Measurements from ENCODE around the gene EED.

Gene EED

DNA sequence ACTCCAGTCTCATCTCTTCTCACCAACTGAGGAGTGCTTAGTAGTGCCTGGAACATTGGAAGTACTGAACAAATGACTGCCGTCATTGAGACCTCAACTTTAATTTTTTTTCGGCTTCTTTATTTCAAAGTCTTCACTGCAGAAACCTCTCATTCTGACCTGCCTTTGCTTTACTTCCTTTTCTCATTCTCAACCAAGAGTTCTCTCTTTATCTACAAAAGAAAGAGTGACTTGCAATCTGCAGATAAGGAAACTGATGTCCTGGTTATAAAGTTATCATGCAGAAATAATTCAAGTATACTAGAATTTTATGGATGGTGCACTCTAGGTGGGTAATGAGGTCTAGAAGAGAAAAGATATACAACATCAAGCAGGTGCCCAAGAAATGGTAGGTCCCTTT lies 1.2 kb upstream of the EED start:
- no peak for DNase-seq
- in situ Hi-C loops (cut with HindIII; ENCODE audit: low pct_ligation_motif_present, low pct_unique_long_range_greater_than_20kb, low sequenced_read_pairs) = no loop called here

DNA sequence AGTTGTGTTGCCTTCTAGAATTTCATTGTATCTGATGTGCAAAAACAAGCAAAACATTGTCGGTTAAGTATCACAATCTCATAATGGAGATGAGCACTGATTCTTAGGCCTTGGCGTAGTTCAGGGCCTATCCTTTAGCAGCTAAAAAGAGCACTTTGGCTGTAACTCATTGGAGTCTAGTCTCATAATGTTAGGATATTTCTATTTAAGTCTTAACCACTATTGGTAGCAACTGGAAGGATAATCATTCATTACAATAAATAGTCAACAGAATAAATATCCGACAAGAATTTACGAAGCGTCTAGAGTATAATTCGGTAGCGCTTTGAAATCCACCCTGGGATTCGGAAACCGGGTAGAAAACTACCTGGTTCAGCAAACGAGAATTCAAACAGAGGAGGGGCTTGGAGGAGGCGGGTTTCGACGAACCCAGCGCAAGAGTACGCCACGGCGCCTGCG lies 461 bp upstream of the EED start:
- DNase-seq = peak; percentile 88
- in situ Hi-C loops (cut with HindIII; ENCODE audit: low pct_ligation_motif_present, low pct_unique_long_range_greater_than_20kb, low sequenced_read_pairs) = no loop called here

DNA sequence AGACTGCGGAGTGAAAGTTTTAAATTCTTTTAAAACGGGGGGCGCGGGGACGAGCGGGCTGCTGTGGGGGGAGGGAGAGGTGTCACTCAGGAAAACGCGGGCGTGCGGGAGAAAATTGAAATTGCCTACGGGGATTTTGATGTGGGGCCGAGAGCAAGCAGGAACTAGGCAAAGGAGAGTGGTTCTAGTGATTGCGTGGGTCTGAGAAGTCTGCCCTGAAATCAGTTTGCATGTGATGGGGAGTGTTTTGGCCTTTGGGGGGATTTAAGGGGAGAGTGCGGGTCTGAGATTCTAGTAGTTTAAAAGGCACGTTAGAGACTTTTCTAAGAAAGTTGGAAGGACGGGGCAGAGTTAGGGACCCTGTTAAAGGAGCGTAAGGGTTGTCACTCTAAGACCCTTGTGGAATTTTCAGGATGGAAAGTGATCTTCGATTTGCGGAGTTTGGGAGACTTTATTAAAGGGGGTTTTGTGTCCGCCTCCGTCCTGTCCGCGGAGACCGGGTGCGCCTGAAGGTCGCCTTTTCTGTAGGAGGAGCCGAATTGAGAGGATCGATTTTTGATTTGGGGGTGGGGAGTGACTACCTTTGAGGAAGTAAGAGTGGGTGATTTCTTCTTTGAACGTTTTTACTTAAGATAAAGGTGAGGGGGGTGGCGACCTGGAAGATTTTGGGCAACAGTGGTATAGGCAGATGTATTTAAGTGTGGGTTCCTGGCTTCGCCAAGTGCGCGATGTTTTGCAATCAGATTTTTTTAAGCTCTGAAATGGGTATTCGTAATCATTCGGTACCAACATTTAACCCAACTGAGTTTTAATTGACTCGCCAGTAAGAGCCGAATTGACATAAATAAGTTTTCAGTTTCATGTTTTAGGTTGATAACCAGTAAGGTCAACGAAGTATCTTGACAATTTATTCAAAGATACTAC lies 1.1 kb downstream of the EED start:
- peak; percentile 22 for DNase-seq
- in situ Hi-C loops (cut with HindIII; ENCODE audit: low pct_ligation_motif_present, low pct_unique_long_range_greater_than_20kb, low sequenced_read_pairs) = no loop called here

DNA sequence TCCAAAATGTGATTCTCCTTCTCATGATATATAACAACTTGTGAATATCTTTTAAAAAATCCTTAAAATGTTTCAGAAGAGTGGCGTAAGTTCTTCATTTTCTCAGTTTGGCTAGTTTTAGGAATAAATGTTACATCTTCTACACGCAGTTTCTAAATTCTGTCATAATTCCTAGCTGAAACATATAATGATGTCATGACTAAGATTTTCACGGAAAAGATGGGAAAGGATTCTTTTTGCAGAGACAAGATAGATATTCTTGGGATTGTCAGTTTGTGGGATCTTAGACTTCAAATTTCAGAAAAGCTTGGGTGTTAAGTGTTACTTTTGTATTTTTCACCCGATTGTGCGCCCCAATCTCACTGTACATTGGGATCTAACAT lies 1.7 kb downstream of the EED start:
- DNase-seq = no peak
- in situ Hi-C loops (cut with HindIII; ENCODE audit: low pct_ligation_motif_present, low pct_unique_long_range_greater_than_20kb, low sequenced_read_pairs) = no loop called here

DNA sequence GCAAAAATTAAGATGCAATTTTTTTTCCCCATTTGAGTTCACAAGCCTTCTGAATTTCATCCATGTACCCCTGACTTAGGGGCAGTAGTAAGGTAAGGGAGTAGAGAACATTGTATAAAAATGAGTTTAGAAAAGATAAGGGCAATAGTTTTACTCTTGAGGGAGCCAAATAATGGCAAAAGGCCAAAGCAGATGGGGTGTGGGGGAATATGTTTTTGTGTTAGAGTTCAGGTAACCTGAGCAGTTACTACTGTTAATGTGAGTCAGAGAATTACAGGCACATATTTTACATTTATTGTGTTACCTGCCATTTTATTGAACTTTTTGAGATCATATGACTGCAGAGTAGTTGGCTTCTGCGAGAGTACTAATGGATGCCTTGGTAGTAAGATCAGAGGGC lies 3.1 kb downstream of the EED start:
- DNase-seq = no peak
- in situ Hi-C loops (cut with HindIII; ENCODE audit: low pct_ligation_motif_present, low pct_unique_long_range_greater_than_20kb, low sequenced_read_pairs) = no loop called here

DNA sequence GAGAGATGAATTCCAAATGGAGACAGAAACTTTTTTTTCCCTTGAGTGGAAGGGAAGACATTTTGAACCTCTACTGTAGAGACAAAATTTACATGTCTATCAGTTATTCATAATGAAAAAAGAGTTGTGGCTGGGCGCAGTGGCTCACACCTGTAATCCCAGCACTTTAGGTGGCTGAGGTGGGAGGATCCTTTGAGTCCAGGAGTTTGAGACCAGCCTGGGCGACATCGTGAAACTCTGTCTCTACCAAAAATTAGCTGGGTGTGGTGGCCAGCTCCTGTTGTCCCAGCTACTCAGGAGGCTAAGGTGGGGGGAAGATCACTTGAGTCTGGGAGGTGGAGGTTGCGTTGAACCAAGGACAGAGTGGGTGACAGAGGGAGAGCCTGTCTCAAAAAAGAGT lies 4.1 kb downstream of the EED start:
- in situ Hi-C loops (cut with HindIII; ENCODE audit: low pct_ligation_motif_present, low pct_unique_long_range_greater_than_20kb, low sequenced_read_pairs) = no loop called here

DNA sequence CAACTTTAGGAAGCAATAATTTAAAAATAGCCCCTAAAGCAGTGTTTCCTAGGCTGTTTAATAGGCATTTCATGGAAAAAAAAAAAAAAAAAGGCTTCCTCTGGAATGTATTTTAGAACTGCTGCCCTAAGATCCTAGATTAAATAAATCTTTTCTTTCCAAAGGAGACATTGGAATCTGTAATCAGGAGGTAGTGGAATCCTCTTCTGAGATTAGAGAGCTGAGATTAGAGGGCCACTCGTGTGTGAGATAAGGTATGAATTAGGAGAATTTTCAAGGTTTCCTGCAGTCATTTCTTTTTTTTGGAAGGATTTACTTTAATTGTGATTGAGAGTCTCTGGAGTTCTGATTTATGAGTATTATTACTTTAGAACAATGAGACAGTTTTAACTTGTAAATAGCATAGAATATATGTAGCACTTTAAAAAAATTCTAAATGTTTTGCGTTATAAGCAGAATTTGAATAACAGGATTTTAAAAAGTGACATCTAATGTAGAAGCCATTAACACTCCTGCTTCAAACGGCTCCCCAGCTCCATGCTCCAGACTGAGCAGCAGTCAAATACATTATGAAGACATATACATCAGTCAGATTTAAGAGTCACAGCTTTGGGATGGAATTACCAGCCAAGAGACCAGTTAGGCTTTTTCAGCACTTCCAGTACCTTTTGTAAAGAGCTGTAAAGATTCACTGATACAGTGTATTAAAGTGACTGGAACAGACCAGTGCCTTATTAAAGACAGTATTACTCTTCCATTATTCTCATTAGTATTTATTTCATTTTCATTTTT lies 5.0 kb downstream of the EED start:
- DNase-seq = no peak
- in situ Hi-C loops (cut with HindIII; ENCODE audit: low pct_ligation_motif_present, low pct_unique_long_range_greater_than_20kb, low sequenced_read_pairs) = no loop called here

More for the DNA sequence above, 4.1 kb downstream of the EED start:
- DNase-seq = no peak

DNA sequence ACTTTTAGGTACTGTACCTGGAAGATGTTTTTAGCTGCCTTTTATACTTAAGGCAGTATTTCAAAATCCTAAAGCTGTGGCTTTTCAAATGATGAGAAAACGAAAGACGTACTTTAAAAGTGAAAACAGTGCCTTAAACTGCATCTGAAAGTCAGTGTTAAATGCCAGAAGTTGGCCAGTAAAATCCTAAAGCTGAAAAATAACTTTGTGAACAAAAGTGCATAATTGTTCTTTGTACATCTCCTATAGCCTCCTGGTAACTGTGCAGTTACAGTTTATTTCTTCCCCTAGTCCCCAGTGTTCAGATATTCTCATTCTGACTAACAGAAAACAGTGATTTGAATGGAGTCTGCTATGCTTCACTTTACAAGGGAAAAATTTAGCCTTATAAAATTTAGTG lies 6.8 kb downstream of the EED start:
- in situ Hi-C loops (cut with HindIII; ENCODE audit: low pct_ligation_motif_present, low pct_unique_long_range_greater_than_20kb, low sequenced_read_pairs) = no loop called here
- no peak for DNase-seq

DNA sequence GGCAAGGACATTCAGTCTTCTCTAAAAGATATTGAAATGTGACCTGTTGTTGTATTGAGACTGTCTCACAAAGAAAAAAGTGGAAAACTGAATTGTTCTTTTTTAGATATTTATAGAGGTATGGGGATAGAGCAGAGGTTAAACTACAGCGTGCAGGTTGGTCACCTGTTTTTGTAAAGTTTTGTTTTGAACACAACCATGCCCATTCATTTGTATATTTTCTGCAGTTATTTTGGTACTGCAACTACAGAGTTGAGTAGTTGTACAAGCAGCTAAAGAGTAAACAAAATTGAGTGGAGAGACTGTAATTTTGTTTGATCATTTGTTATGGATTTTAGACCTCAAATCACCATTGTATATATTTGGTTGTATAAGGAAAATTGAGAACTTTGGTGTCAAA lies 11.3 kb downstream of the EED start:
- no peak for DNase-seq

DNA sequence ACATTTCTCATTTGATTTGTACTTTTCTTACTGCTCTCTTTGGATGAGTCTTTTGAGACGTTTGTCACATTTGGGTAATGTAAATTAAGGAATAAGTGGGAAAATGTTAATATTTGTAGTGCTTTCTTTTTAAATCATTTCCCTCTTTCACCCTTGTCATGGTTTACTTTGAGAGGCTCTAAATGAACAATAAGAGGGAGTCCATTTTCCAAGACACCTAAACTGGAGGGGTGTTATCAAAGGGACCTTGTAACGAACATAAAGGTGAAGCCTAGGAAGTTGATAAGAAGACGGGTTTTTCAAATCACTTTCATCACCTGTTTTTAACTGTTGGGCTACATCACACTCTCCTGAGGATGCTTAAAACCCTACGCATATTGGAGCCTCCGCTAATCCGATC lies 12.1 kb downstream of the EED start:
- in situ Hi-C loops (cut with HindIII; ENCODE audit: low pct_ligation_motif_present, low pct_unique_long_range_greater_than_20kb, low sequenced_read_pairs) = no loop called here
- no peak for DNase-seq

More for the DNA sequence above, 11.3 kb downstream of the EED start:
- in situ Hi-C loops (cut with HindIII; ENCODE audit: low pct_ligation_motif_present, low pct_unique_long_range_greater_than_20kb, low sequenced_read_pairs) = no loop called here

DNA sequence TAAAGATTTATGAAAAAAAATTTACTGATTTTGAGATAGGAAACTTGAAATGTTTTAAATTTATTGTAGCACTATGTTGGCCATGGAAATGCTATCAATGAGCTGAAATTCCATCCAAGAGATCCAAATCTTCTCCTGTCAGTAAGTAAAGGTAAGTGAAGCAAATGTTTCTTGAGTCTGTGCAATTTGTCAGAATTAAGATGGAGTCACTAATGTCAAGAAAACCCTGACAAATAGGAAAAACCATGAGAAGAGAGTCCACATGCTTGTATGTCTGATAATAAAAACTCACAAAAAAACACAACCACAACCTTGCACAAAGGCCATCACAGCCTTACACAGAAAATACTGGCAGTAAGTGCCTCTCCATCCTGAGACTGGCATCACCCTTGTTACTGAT lies 12.9 kb downstream of the EED start:
- in situ Hi-C loops (cut with HindIII; ENCODE audit: low pct_ligation_motif_present, low pct_unique_long_range_greater_than_20kb, low sequenced_read_pairs) = no loop called here
- DNase-seq = no peak

DNA sequence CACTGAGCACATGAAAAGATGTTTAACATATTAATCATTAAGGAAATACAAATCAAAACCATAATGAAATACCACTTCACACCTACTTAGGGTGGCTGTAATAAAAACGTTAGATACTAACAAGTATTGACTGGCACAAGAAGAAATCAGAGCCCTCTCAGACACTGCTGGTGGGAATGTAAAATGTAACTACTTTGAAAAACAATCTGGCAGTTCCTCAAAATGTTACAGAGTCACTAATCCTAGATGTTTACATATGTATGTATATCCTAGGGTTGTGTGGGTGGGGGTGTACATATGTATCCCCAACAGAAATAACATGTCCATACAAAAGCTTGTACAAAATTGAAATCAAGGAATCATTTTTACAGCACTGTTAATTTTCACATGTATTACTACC lies 15.2 kb downstream of the EED start:
- in situ Hi-C loops (cut with HindIII; ENCODE audit: low pct_ligation_motif_present, low pct_unique_long_range_greater_than_20kb, low sequenced_read_pairs) = no loop called here
- DNase-seq = no peak

DNA sequence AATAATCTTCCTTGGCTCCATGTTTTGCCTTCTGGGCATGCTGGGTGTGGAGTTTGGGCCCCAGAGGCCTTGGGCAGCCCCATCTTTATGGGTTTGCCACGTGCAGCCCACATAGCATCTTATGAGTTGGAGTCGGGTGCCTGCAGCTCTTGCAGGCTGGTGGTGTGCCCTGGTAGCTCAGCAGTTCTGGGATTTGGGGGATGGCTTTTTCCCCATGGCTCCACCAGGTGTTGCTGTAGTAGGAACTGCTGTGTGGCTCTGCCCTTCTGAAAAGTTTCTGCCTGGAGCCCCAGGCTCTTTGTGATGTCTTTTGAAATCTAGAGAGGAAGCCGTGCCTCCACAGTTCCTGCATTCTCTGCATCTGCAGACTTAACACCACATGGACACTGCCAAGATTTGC lies 16.8 kb downstream of the EED start:
- DNase-seq = no peak
- in situ Hi-C loops (cut with HindIII; ENCODE audit: low pct_ligation_motif_present, low pct_unique_long_range_greater_than_20kb, low sequenced_read_pairs) = no loop called here

DNA sequence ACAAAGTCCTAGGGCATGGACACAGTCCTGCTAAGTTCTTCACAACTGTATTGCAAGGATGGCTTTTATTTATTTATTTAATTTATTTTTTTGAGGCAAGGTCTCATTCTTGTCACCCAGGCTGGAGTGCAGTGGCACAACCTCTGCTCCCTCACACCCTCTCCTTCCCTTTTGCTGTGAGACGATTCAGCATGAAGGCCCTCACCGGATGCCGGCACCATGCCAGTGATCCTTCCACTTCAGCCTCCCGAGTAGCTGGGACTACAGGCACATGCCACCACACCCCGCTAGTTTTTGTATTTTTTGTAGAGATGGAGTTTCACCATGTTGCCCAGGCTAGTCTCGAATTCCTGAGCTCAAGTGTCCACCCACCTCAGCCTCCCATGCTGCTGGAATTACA lies 17.8 kb downstream of the EED start:
- in situ Hi-C loops (cut with HindIII; ENCODE audit: low pct_ligation_motif_present, low pct_unique_long_range_greater_than_20kb, low sequenced_read_pairs) = no loop called here
- no peak for DNase-seq

DNA sequence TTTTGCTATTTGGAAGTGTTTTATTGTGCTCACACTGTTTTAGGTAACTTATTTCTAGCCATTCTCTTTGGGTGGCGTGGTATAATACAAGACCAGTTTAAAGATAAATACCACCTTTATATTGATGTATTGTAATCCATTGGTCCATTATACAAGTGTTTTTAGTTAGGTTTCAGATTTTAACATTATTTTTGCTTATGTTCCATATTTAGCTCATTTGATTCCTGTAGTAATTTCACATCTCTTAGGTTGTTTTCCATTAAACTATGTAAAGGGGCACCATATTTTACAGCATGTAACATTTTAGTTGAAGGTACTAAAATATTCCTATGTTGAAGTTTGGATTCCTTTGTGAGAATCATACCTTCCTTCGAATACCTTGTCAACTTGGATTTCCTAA lies 20.1 kb downstream of the EED start:
- no peak for DNase-seq

DNA sequence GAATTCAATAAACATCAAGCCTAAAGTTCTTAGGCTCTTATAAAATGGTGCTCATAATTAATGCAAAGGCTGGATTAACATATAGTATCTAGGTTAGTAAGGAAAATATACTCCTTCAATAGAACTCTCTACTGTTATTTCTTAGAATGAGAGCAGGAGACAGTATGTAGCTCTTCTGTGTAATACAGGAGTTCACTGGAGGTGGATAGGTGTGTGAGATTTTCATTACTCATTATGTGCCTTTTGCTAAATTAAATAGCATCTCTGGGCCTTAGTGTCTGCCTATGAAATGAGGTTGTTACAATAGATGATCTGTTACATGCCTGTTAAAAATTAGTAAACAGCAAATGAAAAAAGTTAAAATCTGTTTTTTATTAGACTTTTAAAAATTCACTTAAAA lies 20.6 kb downstream of the EED start:
- in situ Hi-C loops (cut with HindIII; ENCODE audit: low pct_ligation_motif_present, low pct_unique_long_range_greater_than_20kb, low sequenced_read_pairs) = no loop called here
- no peak for DNase-seq

More for the DNA sequence above, 20.1 kb downstream of the EED start:
- in situ Hi-C loops (cut with HindIII; ENCODE audit: low pct_ligation_motif_present, low pct_unique_long_range_greater_than_20kb, low sequenced_read_pairs) = no loop called here

DNA sequence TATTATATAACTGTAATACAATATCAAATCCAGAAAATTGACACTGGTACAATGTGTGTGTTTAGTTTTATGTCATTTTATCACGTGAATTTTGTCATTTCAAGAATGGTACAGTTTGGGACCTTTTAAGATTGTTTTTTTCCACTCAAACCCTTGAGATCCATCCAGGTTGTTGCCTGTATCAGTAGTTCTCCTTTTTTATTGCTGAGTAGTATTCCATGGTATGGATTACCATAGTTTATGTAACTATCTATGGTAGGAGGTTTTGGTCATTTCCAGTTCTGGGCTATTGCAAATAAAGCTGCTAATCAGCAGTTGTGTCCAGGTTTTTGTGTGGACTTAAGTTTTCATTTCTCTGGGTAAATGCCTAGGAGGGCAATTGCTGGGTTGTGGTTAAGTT lies 25.1 kb downstream of the EED start:
- in situ Hi-C loops (cut with HindIII; ENCODE audit: low pct_ligation_motif_present, low pct_unique_long_range_greater_than_20kb, low sequenced_read_pairs) = no loop called here
- no peak for DNase-seq

DNA sequence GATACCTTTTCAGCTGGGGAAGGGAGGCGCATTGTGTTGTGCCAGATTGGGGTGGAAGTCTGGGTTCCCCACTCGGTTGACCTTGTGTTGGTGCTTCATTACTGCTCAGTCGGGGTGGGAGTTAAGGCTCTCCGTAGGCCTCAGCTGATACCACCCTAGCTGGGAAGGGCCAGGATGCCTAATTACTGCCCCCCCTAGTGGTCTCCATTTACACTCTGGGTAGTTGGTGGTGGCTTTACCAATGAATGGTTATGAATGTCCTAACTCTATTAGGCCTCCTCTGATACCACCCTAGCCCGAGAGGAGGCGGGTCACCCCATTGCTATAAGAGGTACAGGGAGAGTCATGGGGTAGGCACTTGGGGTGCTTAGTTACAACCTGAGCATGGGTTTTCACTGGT lies 29.9 kb downstream of the EED start:
- in situ Hi-C loops (cut with HindIII; ENCODE audit: low pct_ligation_motif_present, low pct_unique_long_range_greater_than_20kb, low sequenced_read_pairs) = no loop called here
- DNase-seq = no peak

DNA sequence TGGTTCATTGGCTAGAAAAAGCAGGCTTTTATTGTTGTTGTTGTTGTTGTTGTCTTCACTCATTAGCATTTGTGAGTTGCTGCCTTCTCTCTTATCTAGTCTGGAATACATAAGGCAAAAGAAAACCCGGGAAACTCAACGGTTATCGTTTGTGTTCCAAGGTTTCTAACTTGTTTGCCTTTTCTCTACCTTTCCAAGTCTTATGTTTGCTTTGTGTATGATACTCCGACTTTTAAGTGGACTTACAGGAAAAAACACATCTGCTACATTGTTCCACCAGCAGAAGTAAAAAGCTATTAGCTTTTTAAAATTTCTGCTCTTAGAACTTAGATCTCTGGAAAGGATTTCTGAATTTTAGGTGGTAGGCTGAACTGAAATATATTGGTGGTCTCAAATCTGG lies 30.4 kb downstream of the EED start:
- no peak for DNase-seq
- in situ Hi-C loops (cut with HindIII; ENCODE audit: low pct_ligation_motif_present, low pct_unique_long_range_greater_than_20kb, low sequenced_read_pairs) = no loop called here

Data from ACHN (cell line).